Bronchus fibroblast of lung (primary cell): ENCODE measurements around the gene RUFY1. TPM values are rescaled to one million over a fixed set of nuclear protein-coding genes. Genes with fewer than 3 reads are reported as not detected.

Experiments
- total RNA-seq: library from RNA; depleted of rRNA; stranded (reverse); fragments of >200 nt; gene quantifications from 2 replicates; pipeline ENCODE4 v1.2.3, GENCODE V29; 2015

The RUFY1 gene, protein sequence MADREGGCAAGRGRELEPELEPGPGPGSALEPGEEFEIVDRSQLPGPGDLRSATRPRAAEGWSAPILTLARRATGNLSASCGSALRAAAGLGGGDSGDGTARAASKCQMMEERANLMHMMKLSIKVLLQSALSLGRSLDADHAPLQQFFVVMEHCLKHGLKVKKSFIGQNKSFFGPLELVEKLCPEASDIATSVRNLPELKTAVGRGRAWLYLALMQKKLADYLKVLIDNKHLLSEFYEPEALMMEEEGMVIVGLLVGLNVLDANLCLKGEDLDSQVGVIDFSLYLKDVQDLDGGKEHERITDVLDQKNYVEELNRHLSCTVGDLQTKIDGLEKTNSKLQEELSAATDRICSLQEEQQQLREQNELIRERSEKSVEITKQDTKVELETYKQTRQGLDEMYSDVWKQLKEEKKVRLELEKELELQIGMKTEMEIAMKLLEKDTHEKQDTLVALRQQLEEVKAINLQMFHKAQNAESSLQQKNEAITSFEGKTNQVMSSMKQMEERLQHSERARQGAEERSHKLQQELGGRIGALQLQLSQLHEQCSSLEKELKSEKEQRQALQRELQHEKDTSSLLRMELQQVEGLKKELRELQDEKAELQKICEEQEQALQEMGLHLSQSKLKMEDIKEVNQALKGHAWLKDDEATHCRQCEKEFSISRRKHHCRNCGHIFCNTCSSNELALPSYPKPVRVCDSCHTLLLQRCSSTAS
- 20.2 and 28.9 TPM in 2 replicates for total RNA-seq

DNA sequence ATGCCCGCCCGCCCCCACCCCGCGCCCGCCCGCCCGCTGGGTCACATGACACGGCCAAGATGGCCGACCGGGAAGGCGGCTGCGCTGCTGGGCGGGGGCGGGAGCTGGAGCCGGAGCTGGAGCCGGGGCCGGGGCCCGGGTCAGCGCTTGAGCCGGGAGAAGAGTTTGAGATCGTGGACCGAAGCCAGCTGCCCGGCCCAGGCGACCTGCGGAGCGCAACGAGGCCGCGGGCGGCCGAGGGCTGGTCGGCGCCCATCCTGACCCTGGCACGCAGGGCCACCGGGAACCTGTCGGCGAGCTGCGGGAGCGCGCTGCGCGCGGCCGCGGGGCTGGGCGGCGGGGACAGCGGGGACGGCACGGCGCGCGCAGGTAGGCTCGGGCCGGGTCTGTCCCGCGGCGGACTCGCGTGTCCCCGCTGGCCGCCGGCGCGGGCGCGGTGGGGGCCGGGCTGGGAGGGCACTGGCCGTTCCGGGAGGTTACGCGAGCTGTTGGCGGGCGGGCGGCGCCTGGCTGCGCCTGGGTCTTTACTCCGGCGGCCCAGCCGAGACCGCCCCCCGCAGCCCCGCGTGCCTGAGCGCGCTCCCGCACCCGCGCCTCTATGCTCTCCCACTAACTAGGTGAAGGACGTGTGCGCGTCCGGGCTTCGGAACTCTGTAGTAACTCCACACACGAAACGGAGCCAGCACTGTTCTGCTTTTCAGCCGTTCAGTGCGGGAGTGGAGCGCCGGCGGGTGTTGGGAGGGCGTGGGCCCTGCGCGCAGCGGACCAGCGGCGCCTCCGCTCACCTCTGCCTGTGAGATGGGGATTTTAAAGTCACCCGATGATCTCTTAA, at the start of gene RUFY1:
Gene RUFY1, plus strand, starts transcription at position 44 of the 832 bp plus-strand sequence. Its CDS starts 16 bp downstream, at position 60.

DNA sequence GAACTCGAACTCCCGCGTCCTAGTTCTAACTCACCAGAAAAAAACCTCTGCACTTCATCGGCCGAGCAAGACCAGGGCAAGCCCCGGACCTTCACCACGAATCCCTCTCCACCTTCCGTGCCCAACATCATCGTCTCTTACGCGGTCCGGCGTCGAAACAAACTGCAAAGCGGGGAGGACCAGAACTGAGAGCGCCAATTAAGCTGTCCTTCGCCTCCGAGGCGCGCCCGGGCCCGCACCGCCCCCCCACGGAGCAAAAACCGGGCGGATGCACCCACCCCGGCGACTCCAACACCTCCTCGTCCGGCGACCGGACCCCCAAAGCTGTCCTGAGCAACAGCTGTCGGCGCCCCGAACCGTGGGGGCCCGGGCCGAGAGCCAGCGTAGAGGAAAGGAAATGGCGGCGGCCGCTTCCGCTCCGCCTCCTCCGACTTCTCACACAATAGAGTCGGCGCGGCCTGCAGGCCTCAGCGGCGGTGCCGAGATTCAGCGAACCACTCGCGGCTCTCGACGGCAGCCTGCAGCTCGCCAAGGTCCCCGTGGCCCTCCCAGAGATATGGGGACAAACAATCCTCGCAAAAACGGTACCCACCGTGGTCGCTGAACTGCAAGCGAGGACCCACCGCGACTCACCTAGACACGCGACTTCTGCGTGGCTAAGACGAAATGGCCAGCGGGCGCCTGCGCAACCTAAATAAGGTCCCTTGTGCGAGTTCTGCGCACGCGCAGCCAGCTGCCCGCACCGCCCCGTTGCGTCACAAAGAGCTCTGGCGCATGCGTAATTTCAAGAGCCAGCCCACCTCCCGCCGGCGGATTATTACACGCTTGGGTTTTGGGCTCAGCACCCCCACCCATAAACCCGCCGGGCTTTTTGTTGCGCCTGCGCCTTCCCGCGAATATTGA, 72.9 kb downstream of the RUFY1 start, which contains the start of gene HNRNPH1:
Gene HNRNPH1, minus strand, starts transcription at position 669 of the 903 bp plus-strand sequence. Its CDS starts 538 bp downstream, at position 131.

Other genes with a start within 250 kb of the RUFY1 start
- gene ADAMTS2, start 205.1 kb upstream of the RUFY1 start, total RNA-seq = 28.1 and 37.0 TPM in 2 replicates
- gene HNRNPH1, start 73.1 kb downstream of the RUFY1 start, total RNA-seq = 307 and 331 TPM in 2 replicates
- gene CBY3, start 130.5 kb downstream of the RUFY1 start, total RNA-seq = not detected in 2 replicates
- 209 and 245 TPM in 2 replicates for gene CANX, start 148.4 kb downstream of the RUFY1 start, total RNA-seq
- gene MAML1, start 182.3 kb downstream of the RUFY1 start, total RNA-seq = 11.0 and 17.3 TPM in 2 replicates
- gene LTC4S, start 243.4 kb downstream of the RUFY1 start, total RNA-seq = 1.6 and 3.4 TPM in 2 replicates